HUES64 (cell line): Measurements from ENCODE around the gene CDK5RAP2.

ENCODE experiments used
- H3K27ac ChIP-seq: 2 replicates; pipeline ENCODE4 v1.7.0; 2013; ENCODE audit warnings: low read depth, low read length, inconsistent platforms
- H3K27me3 ChIP-seq: 2 replicates; pipeline ENCODE4 v1.6.1; 2013; ENCODE audit warnings: mild to moderate bottlenecking, low read length; ENCODE audit not compliant: insufficient read depth
- H3K36me3 ChIP-seq: 2 replicates; pipeline ENCODE4 v1.6.1; 2013; ENCODE audit warnings: mild to moderate bottlenecking, low read length; ENCODE audit not compliant: insufficient read depth
- H3K4me1 ChIP-seq: 2 replicates; pipeline ENCODE4 v1.6.1; 2013; ENCODE audit warnings: mild to moderate bottlenecking, low read length, moderate library complexity; ENCODE audit not compliant: insufficient read depth
- H3K4me3 ChIP-seq: 2 replicates; pipeline ENCODE4 v1.5.1; 2013; ENCODE audit warnings: mild to moderate bottlenecking, low read length, moderate library complexity
- H3K9ac ChIP-seq: 2 replicates; pipeline ENCODE4 v1.6.1; 2013; ENCODE audit warnings: mild to moderate bottlenecking, low read depth, low read length
- H3K9me3 ChIP-seq: 2 replicates; pipeline ENCODE4 v1.6.1; 2013; ENCODE audit warnings: low read depth, low read length; ENCODE audit not compliant: insufficient read depth
- WGBS: fragments of 150-250, 120-280 bp; methylation state at CpG from one replicate; pipeline ENCODE4 v1.1.7; 2013; ENCODE audit warnings: missing lambda C conversion rate; 5-methylcytosine and 5-hydroxymethylcytosine counted together

Gene CDK5RAP2

GRCh38 chr9:120387257-120388002 is 192.5 kb downstream of the CDK5RAP2 start:
- Histone ChIP-seq H3K4me3 (no peak overlapping the region), H3K9ac (no peak overlapping the region), H3K27me3 (no peaks in the 10 kb centered on the region), H3K36me3 (peaks cover 36% of the 10 kb centered on the region), H3K9me3 (no peaks in the 10 kb centered on the region), H3K4me1 (no peaks in the 10 kb centered on the region), H3K27ac (no peak overlapping the region)
- WGBS, result 95% methylated on average over 14 of the region's 14 CpGs

DNA sequence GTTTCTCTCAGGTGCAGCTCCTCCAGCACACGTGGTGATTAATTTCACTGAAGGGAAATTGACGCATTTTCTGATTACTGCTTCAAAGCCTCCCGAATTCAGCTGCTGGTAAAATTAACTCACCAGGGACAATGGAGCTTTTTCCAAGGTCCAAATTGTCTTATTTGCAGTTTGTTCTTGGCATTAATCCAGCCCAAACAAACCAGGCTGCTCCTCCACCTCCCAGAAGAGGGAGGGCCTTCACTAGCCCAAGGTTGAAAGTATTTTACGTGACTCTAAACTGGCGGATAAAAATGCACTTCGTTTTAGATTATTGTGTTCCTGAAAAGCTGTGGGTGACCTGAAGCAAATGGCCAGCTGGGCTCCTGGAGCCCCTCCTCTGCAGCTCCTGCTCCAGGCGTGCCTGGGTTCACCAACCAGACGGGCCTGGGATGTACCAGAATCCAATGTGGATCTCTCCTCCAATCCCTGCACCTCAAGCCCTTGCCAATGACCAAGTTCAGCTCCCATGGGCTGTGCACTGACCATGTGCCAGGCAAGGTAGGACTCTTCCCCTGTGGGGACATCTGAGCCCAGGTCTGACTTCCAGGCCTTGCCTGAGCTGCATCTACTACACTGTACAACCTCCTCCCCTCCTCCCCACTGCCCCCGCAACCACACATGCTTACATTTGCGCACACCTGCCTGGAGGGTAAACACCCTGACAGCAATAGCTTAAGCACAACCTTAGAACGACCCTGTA is 193.4 kb downstream of the CDK5RAP2 start:
- peaks cover 27% of the 10 kb centered on the region for H3K36me3 ChIP-seq
- H3K9ac ChIP-seq, result no peak overlapping the region
- H3K4me1 ChIP-seq, result no peaks in the 10 kb centered on the region
- no peak overlapping the region for H3K4me3 ChIP-seq
- H3K27ac ChIP-seq, result no peak overlapping the region
- no peaks in the 10 kb centered on the region for H3K27me3 ChIP-seq
- H3K9me3 ChIP-seq, result no peaks in the 10 kb centered on the region
- WGBS, result 93% methylated on average over 11 of the region's 11 CpGs

DNA sequence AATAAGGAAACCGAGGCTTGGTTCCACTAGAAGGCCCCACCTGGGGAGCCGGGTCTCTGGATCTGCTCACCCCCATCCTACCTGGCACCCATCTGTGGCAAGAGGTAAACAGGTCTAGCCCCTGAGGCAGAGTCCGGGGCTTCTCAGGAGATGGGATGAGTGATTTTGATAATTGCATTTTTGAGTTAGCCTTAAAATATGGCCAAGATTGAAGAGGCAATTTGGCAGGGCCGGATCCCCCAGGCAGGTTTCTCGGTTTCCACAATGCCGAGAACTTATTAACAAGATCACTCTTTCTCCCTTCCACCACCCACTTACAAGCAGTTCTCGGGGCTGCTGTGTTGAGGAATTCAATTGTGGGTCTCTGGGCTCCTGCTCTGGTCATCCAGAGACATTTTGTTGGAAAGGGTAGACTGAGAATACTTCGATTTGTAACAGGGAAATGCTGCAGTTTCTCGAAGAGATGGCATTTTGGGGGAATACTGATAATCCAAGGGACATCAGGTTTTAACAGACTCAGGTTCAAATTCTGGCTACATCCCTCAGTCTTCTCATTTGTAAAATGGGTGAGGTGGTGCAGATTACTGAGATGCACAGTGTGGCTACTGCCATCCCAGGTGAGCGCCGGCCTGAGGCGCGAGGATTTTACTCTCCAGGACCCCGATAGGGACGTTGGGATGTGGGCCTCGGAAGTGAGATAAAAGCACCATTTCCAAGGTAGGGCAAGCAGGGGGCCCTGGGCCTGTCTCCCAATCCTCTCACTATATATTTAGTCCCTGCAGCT is 194.2 kb downstream of the CDK5RAP2 start:
- no peak overlapping the region for H3K4me3 ChIP-seq
- H3K36me3 ChIP-seq, result peaks cover 19% of the 10 kb centered on the region
- H3K27ac ChIP-seq, result no peak overlapping the region
- H3K9me3 ChIP-seq, result no peaks in the 10 kb centered on the region
- no peak overlapping the region for H3K9ac ChIP-seq
- H3K27me3 ChIP-seq, result no peaks in the 10 kb centered on the region
- no peaks in the 10 kb centered on the region for H3K4me1 ChIP-seq
- WGBS, result 97% methylated on average over 16 of the region's 16 CpGs

DNA sequence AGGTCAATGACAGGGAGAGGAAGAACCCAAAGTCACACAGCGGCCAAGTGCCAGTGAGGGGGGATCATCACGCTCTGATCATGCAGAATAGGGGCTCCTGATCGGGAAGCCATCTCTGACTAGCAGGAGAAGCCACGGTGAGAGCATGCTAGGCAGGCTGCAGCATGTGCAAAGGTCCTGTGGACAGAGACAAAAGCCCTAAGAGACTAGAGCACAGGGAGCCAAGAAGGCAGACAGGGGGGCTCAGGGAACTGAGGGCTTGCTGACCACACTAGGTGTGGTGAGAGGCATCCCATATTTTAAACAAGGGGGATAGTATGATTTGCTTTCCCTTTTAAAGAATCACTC is 195.1 kb downstream of the CDK5RAP2 start:
- H3K27me3 ChIP-seq, result no peaks in the 10 kb centered on the region
- H3K27ac ChIP-seq, result no peak overlapping the region
- no peak overlapping the region for H3K9ac ChIP-seq
- H3K9me3 ChIP-seq, result 0 out of 2 replicates have a peak, but pooled peaks cover 3% of the 10 kb centered on the region
- no peaks in the 10 kb centered on the region for H3K4me1 ChIP-seq
- H3K36me3 ChIP-seq, result peaks cover 14% of the 10 kb centered on the region
- WGBS, result 96% methylated on average over 4 of the region's 4 CpGs
- H3K4me3 ChIP-seq, result no peak overlapping the region

DNA sequence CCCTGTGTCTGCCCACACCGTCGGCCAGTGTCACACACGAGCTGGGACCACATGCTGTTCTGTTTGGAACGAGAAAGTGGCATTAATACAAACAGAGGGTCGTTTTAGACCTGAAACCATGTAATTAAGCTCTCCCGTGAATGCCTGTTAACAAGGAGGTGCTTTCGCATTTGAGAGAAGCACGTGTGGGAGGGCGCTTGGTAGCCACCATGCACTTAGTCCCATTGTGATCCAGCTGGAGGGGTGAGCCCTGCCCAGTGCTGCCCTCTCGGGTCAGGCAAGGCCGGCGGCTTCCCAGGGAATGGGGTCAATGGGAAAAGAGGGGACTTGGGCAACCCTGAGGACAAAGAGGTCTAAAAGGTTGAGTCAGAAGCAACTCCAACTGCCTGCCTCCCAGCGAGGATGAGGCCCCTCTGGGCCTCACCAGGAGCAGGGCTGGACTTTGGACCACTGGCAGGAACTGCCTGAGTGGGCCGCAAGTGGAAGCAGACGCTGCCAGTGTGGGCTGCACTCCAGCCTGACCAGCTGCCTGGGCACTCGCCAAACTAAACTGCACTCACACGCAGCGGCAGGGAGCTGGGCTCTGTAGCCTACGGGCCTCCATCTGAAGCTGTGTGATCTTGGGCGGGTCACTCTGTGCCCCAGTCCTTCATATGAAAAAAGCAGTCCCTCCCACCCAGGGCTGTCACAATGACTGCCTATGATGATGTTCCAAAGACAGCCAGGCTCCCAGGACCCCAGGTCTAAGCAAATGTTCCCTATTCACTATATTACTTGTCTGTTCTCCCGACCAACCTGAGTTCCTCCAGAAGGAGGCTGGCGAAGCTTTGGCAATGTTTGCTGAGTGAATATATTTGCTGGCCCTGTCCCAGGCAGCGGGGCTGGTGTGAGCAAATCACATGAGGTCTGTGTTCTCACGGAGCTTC is 195.7 kb downstream of the CDK5RAP2 start:
- Histone ChIP-seq H3K9me3 (0 out of 2 replicates have a peak, but pooled peaks cover 3% of the 10 kb centered on the region), H3K27me3 (no peaks in the 10 kb centered on the region), H3K4me1 (no peaks in the 10 kb centered on the region), H3K9ac (no peak overlapping the region), H3K36me3 (peaks cover 7% of the 10 kb centered on the region), H3K4me3 (no peak overlapping the region), H3K27ac (no peak overlapping the region)
- 86% methylated on average over 24 of the region's 24 CpGs for WGBS

GRCh38 chr9:120383611-120383998 is 196.4 kb downstream of the CDK5RAP2 start:
- Histone ChIP-seq H3K9ac (no peak overlapping the region), H3K9me3 (0 out of 2 replicates have a peak, but pooled peaks cover 3% of the 10 kb centered on the region), H3K4me3 (no peak overlapping the region), H3K36me3 (peaks cover under 1% of the 10 kb centered on the region), H3K27me3 (no peaks in the 10 kb centered on the region), H3K4me1 (no peaks in the 10 kb centered on the region), H3K27ac (no peak overlapping the region)
- 94% methylated on average over 10 of the region's 10 CpGs for WGBS

DNA sequence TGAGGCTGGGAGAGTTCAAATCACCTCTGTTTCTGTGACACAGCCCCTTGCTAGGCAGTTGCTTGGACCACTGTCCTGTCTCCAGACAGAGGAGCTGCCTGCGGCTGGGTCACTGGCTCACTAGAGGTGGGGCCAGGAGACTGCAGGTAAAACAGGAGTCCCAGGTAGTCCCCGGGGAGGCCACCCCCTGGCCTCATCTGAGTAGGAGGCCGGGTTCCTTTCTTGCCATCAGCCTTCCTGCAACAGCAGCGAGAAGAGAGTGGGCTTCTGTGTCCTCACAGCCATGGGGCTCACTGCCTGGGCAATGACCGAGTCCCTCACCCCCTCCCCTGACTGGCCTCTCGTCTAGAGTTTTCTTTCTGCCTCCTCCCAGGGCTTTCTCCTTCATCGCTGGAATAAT is 197.5 kb downstream of the CDK5RAP2 start:
- Histone ChIP-seq H3K4me3 (no peak overlapping the region), H3K36me3 (no peaks in the 10 kb centered on the region), H3K9ac (no peak overlapping the region), H3K27me3 (no peaks in the 10 kb centered on the region), H3K27ac (no peak overlapping the region), H3K4me1 (no peaks in the 10 kb centered on the region), H3K9me3 (0 out of 2 replicates have a peak, but pooled peaks cover 3% of the 10 kb centered on the region)
- 95% methylated on average over 7 of the region's 7 CpGs for WGBS

GRCh38 chr9:120381839-120382238 is 198.1 kb downstream of the CDK5RAP2 start:
- H3K36me3 ChIP-seq, result no peaks in the 10 kb centered on the region
- H3K4me3 ChIP-seq, result no peak overlapping the region
- 94% methylated on average over 10 of the region's 10 CpGs for WGBS
- 0 out of 2 replicates have a peak, but pooled peaks cover 3% of the 10 kb centered on the region for H3K9me3 ChIP-seq
- no peak overlapping the region for H3K9ac ChIP-seq
- H3K27ac ChIP-seq, result no peak overlapping the region
- H3K4me1 ChIP-seq, result no peaks in the 10 kb centered on the region
- no peaks in the 10 kb centered on the region for H3K27me3 ChIP-seq

GRCh38 chr9:120379611-120380010 is 200.4 kb downstream of the CDK5RAP2 start:
- H3K27me3 ChIP-seq, result no peaks in the 10 kb centered on the region
- H3K27ac ChIP-seq, result no peak overlapping the region
- no peak overlapping the region for H3K9ac ChIP-seq
- H3K36me3 ChIP-seq, result no peaks in the 10 kb centered on the region
- H3K4me1 ChIP-seq, result no peaks in the 10 kb centered on the region
- H3K9me3 ChIP-seq, result 0 out of 2 replicates have a peak, but pooled peaks cover 3% of the 10 kb centered on the region
- 95% methylated on average over 8 of the region's 8 CpGs for WGBS
- H3K4me3 ChIP-seq, result no peak overlapping the region

DNA sequence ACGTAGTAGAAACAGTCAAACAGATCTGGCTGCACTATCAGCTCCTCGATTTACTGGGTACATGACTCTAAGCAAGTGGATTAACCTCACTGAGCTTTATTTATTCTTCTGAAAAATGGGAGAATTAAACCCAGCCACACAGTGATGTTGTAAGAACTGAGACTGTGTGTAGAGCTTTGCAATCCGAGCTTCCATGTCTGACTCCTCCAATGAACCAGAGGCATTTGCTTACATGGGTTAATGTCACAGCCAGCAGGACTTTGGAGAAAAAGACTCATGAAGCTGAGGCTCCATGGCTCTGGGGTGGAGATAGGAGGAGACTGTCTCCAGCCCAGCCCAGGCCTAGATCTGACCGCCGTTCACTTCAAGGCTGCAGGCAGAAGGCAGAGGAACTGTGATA is 201.3 kb downstream of the CDK5RAP2 start:
- H3K27me3 ChIP-seq, result no peaks in the 10 kb centered on the region
- H3K4me3 ChIP-seq, result no peak overlapping the region
- H3K27ac ChIP-seq, result no peak overlapping the region
- H3K4me1 ChIP-seq, result no peaks in the 10 kb centered on the region
- no peaks in the 10 kb centered on the region for H3K36me3 ChIP-seq
- H3K9ac ChIP-seq, result no peak overlapping the region
- H3K9me3 ChIP-seq, result 0 out of 2 replicates have a peak, but pooled peaks cover 3% of the 10 kb centered on the region
- 85% methylated on average over 5 of the region's 5 CpGs for WGBS
